Large intestine (tissue), 3 donors: ENCODE results near the gene ETS1. TPM values are rescaled to one million over a fixed set of nuclear protein-coding genes. Genes with fewer than 3 reads are reported as not detected.

ENCODE experiments used
- DNase-seq, 2 donors: peaks; one replicate each; pipeline versions ENCODE4 v3.0.0 to v3.0.0-alpha.2; 2013
- H3K27ac ChIP-seq: one replicate; pipeline ENCODE4 v1.5.1; 2013; ENCODE audit warnings: low read length
- H3K27me3 ChIP-seq: 2 replicates; pipeline ENCODE4 v1.6.1; 2013; ENCODE audit warnings: low read length; ENCODE audit not compliant: control insufficient read depth, insufficient read depth
- H3K36me3 ChIP-seq: 2 replicates; pipeline ENCODE4 v1.6.1; 2013; ENCODE audit warnings: low read length; ENCODE audit not compliant: control insufficient read depth, insufficient read depth
- H3K4me1 ChIP-seq: one replicate; pipeline ENCODE4 v1.6.1; 2013; ENCODE audit warnings: low read length; ENCODE audit not compliant: control insufficient read depth, insufficient read depth
- H3K4me3 ChIP-seq: one replicate; pipeline ENCODE4 v1.5.1; 2013; ENCODE audit warnings: low read length
- H3K9me3 ChIP-seq: one replicate; pipeline ENCODE4 v1.6.1; 2013; ENCODE audit warnings: mild to moderate bottlenecking, low read depth, low read length, moderate library complexity; ENCODE audit not compliant: control insufficient read depth
- WGBS: methylation state at CpG from one replicate; pipeline ENCODE4 v1.1.5; 2013; ENCODE audit warnings: low lambda C conversion rate; ENCODE audit not compliant: insufficient coverage; 5-methylcytosine and 5-hydroxymethylcytosine counted together
- polyA plus RNA-seq: library from polyadenylated mRNA; unstranded; fragments of 120-200 nt; gene quantifications from one replicate; pipeline ENCODE4 v1.2.1, GENCODE V29; 2013

Gene ETS1
- polyA plus RNA-seq, 1 donor: 40.8 TPM

GRCh38 chr11:128502726-128503125 lies 84.6 kb downstream of the ETS1 start:
- no peak for DNase-seq
- no peak overlapping the region for H3K27ac ChIP-seq
- no peak overlapping the region for H3K4me3 ChIP-seq
- H3K4me1 ChIP-seq: peaks cover 12% of the 10 kb centered on the region
- H3K27me3 ChIP-seq: no peaks in the 10 kb centered on the region
- no peaks in the 10 kb centered on the region for H3K9me3 ChIP-seq
- peaks cover 7% of the 10 kb centered on the region for H3K36me3 ChIP-seq
- WGBS: no CpG with 5 or more reads among the region's 4 CpGs

- no peak overlapping the region for H3K27ac ChIP-seq
- H3K4me1 ChIP-seq: peaks cover 4% of the 10 kb centered on the region
- no CpG with 5 or more reads among the region's 5 CpGs for WGBS
- DNase-seq: no peak
- peaks cover 3% of the 10 kb centered on the region for H3K27me3 ChIP-seq
- peaks cover 7% of the 10 kb centered on the region for H3K36me3 ChIP-seq
- H3K9me3 ChIP-seq: no peaks in the 10 kb centered on the region
- no peak overlapping the region for H3K4me3 ChIP-seq
Measured at GRCh38 chr11:128501632-128502549, 85.5 kb downstream of the ETS1 start.

DNA sequence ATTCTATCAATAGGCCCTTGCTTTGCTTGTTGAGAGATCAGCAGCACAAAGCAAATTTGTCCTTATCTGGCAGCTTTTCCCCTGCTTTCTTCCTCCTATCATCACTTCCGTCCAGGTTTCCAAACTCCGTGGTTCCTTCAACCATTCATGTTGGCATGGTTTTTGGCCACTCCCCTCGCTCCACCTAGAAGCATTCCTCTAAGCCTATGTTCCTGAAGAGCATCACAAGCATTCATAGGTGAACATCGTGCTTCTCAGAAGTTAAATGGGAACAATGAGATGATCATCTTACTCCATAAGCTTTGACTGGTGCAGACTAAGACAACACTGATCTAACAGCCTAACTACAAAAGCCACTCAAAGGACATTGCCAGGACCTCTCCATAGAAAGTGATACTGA lies 86.3 kb downstream of the ETS1 start:
- Histone ChIP-seq H3K36me3 (peaks cover 4% of the 10 kb centered on the region), H3K4me1 (no peaks in the 10 kb centered on the region), H3K9me3 (no peaks in the 10 kb centered on the region), H3K4me3 (no peak overlapping the region), H3K27me3 (peaks cover 3% of the 10 kb centered on the region), H3K27ac (no peak overlapping the region)
- 67% methylated on average over 1 of the region's 4 CpGs for WGBS
- DNase-seq: no peak

DNA sequence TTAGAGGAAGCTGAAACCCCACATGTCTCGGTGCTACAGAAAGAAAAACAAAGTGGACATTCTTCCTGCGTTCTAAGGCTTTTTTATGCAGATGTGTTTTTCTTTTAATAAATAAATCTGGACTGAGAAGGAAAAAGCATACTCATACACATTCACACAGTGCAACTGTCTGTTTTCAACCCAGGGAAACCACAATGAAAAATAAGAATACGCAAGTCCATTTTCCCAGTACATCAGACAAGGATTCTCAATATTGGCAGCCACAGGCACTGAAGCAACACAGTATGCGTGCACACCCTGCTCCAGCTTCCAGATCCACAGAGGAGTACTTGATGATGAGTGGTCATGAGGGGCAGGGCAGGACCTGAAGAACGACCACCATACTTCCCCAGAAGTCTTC lies 86.9 kb downstream of the ETS1 start:
- no peak overlapping the region for H3K4me3 ChIP-seq
- peaks cover 3% of the 10 kb centered on the region for H3K27me3 ChIP-seq
- 100% methylated on average over 1 of the region's 5 CpGs for WGBS
- H3K27ac ChIP-seq: no peak overlapping the region
- no peaks in the 10 kb centered on the region for H3K4me1 ChIP-seq
- no peaks in the 10 kb centered on the region for H3K9me3 ChIP-seq
- no peak for DNase-seq
- H3K36me3 ChIP-seq: peaks cover under 1% of the 10 kb centered on the region

DNA sequence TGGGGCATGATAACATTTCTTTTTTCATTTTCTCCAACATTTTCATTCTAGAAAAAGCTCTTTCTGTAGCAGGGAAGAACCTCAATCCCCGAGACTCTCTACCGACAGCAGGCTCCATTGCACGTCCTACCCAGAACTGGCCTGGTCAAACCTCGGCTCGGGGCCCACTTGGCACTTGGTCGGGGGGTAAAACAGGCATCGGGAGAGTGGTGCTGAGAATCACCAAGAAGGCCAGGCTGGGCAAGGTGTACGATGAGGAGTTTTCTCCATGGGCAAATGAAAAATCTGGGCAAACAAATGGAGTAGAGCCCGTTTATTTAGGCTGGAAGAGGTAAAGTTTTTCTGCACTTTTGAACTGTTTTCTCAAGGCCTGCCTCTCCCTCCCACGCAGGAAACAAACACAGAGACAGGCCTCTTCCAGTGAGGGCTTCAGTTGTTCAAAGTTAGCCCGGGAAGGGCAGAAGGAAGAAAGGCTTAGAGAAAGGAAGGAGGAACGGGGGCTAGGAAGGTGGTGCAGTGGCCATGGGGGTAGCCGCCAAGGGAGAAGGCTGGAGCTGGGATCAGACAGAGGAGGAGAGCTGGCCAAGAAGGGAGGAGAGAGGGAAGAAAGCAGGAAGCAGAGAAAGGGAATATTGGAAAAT lies 87.6 kb downstream of the ETS1 start:
- H3K27ac ChIP-seq: no peak overlapping the region
- DNase-seq: no peak
- no peaks in the 10 kb centered on the region for H3K4me1 ChIP-seq
- H3K9me3 ChIP-seq: no peaks in the 10 kb centered on the region
- no peak overlapping the region for H3K4me3 ChIP-seq
- WGBS: 71% methylated on average over 4 of the region's 13 CpGs
- no peaks in the 10 kb centered on the region for H3K36me3 ChIP-seq
- H3K27me3 ChIP-seq: peaks cover 3% of the 10 kb centered on the region

DNA sequence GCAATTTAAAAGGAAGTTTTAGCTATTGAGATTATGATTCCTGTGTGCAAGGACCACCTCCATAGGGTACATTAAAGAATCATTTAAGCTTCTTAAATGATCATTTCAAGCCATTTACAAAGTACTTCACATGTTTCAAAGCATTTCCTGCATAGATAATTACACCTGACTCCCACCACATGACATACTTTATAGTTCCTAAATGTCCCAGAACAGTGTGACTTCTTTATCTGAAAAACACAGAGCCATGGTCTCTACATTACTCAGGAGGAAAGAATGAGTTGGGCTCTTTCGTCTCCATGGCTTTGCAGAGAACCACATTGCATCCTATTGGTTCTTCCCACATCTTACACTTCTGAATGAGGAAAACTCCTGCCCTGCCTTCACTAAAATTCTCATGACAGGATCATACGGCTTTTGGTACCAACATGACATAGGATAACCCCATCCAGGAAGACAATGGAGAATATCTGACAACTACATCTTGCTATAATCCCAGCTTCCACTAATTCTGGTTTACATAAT lies 88.6 kb downstream of the ETS1 start:
- H3K27ac ChIP-seq: no peak overlapping the region
- no peaks in the 10 kb centered on the region for H3K4me1 ChIP-seq
- WGBS: no CpG with 5 or more reads among the region's 2 CpGs

DNA sequence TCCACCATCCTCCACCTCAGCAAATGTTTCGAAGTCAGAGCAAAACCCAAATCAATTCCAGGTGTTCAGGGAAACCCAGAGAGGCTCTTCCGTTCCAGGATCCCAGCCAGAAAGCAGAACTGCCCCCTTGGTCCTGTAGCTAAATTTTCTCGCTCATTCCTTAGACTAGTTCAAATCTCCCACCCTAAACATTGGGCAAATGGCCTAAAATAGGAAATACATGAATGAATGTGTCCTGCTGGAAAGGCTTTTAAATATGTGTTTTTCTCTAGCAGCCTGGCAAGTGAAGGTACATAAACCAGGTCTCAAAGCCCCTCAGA lies 89.6 kb downstream of the ETS1 start:
- no peak overlapping the region for H3K27ac ChIP-seq
- no peaks in the 10 kb centered on the region for H3K36me3 ChIP-seq
- H3K4me1 ChIP-seq: no peaks in the 10 kb centered on the region
- H3K4me3 ChIP-seq: no peak overlapping the region
- no CpG with 5 or more reads among the region's 3 CpGs for WGBS
- peaks cover 3% of the 10 kb centered on the region for H3K27me3 ChIP-seq
- DNase-seq: no peak
- H3K9me3 ChIP-seq: no peaks in the 10 kb centered on the region

More for the DNA sequence above, 88.6 kb downstream of the ETS1 start:
- H3K4me3 ChIP-seq: no peak overlapping the region
- no peaks in the 10 kb centered on the region for H3K36me3 ChIP-seq
- DNase-seq: no peak
- H3K9me3 ChIP-seq: no peaks in the 10 kb centered on the region
- peaks cover 3% of the 10 kb centered on the region for H3K27me3 ChIP-seq

DNA sequence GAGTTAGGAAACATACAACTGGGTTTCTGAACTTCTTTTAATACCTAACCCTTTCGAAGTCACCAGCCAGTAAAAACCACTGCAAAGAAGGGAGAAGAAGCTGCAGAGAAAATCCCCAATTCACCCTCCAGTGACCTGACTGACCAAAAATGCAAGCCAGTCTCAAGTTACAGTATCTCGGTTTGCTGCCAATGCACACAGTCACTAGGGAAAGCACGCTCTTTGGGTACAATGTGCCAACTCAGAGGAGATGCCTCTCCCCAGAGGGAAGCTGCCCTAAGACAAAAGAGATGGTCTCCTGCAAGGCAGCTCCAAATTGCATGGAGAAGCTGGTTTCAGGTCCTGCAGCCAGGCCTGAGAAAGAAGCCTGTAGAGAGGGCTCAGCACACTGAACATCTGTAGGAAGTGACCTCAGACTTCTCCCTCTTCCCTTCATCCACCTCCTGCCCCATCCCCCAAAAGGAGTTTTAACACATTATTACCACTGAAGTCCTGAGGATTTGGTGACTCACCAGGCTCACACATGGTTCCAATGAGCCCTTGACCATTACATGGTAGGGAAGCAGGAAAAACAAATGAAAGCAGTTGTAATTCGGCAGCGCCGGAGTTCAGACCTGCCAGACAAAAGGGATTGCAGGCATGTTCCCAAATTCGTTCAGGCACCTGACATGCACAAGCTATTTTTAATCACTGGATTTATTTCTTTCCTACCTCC lies 90.1 kb downstream of the ETS1 start:
- H3K27ac ChIP-seq: no peak overlapping the region
- DNase-seq: no peak
- WGBS: no CpG with 5 or more reads among the region's 7 CpGs
- H3K9me3 ChIP-seq: no peaks in the 10 kb centered on the region
- H3K4me3 ChIP-seq: no peak overlapping the region
- H3K4me1 ChIP-seq: no peaks in the 10 kb centered on the region
- no peaks in the 10 kb centered on the region for H3K36me3 ChIP-seq
- H3K27me3 ChIP-seq: peaks cover 3% of the 10 kb centered on the region

DNA sequence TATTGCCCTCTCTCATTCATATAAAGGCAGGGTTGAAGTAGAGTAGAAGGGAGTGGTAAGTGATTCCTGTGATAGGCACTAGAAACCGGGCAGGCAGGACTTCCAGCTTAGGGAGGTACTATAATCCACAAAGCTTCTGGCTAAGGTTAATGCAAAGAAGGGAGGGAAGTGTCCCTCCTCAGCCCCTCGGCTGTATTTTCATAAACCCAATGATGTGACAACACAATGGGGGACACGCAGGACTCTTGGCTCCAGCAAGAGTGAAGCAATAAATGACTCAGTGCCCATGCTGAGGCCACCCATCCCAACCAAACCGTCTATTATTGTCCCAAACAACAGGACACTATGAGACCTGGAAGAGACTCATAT lies 90.7 kb downstream of the ETS1 start:
- DNase-seq: no peak
- H3K4me1 ChIP-seq: no peaks in the 10 kb centered on the region
- WGBS: no CpG with 5 or more reads among the region's 4 CpGs
- no peaks in the 10 kb centered on the region for H3K9me3 ChIP-seq
- no peak overlapping the region for H3K27ac ChIP-seq
- no peak overlapping the region for H3K4me3 ChIP-seq
- peaks cover 3% of the 10 kb centered on the region for H3K27me3 ChIP-seq
- H3K36me3 ChIP-seq: no peaks in the 10 kb centered on the region

- WGBS: 20% methylated on average over 1 of the region's 3 CpGs
- H3K9me3 ChIP-seq: no peaks in the 10 kb centered on the region
- no peaks in the 10 kb centered on the region for H3K4me1 ChIP-seq
- no peak for DNase-seq
- peaks cover 3% of the 10 kb centered on the region for H3K27me3 ChIP-seq
- H3K4me3 ChIP-seq: no peak overlapping the region
- H3K36me3 ChIP-seq: no peaks in the 10 kb centered on the region
- no peak overlapping the region for H3K27ac ChIP-seq
Measured at GRCh38 chr11:128496249-128496648, 91.1 kb downstream of the ETS1 start.
